MV-4-11 (cell line): ENCODE results near the gene EFHD1.
"Not testable (repeated sequence)": the region's sequence is repeated elsewhere in the genome, so short reads cannot be mapped to it uniquely, and the experiment has no call there.

Experiments
- DNase-seq: peaks from one replicate; lab custom pipeline; 2025; lab: John Stamatoyannopoulos, UW

EFHD1 gene

DNA sequence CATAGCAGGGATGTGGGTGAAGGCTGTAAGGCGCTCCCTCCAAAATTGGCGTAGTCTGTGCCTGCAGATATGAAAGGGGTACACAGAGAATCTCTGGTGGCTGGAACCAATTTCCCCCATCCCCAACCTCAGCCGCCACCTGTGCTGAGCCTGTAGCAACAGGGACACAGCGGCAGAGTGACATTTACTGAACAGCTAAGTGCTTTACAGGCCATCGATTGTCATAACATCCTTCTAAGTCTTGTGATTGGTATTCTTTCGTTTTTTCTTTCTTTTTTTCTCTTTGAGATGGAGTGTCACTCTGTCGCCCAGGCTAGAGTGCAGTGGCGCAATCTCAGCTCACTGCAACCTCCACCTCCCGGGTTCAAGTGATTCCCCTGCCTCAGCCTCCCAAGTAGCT, 12.2 kb upstream of the EFHD1 start:
- no peak for DNase-seq

DNA sequence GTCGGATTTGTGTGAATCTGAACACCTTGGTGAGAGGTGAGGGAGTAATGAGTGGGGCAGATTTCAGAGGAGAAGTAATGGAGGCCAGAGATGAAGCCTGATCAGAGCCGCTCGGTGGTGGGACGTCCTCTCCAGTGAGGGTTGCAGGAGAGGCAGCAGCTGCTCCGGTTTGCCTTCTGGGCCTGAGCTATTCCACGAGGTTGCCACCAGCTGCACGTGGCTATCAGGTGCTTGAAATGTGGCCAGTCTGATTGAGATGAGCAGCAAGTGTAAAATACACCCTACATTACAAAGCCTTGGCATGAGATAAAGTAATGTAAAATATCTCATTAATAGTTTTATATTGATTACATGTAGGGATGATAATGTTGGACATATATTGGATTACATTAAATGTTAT, 10.8 kb upstream of the EFHD1 start:
- DNase-seq, result no peak

DNA sequence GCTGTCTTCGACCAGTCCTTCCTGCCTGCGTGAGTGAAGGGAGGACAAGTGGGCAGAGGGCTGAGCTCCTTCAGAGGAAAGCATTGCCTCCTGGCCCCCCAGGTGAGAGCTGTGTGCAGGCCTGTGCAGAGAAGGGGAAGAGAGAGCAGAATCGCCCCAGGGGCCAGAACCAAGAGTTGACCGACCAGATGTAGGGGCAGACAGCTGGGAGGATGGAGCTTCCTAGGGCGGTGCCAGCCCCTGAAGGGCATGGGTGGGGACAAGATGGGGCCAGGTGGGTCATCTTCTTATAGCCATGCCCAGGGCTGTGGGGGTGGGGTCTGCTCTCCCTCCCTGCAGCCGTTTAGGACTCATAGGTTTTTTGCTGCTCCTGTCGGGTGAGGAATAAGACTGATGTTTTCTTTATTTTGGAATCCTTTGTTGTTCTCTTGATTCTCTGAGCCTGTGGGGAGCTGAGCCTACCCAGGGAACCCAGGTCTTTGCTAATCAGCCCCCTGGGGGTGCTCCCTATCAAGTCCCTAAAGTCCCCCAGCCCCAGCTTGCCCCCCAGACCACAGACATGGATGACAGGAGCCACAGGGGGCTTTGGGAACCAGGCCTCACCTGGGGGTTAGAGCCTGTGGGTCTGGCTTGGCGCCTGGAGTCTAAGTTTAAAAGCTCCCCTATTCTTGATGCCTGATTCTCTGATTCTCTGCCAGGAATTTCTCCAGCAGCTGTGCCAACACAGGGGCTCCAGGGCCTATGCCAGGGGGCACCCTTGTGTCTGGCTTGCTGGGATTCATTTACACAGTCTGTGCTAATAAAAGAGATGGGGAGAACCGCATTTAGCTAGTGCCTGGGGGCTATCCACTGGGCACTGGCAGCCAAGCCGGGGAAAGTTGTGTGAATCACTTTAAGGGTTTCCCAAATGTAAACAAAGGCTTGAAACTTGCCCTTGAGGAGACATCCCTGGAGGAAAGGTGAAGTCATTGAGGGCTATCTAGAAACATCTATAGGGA, 9.3 kb upstream of the EFHD1 start:
- no peak for DNase-seq

DNA sequence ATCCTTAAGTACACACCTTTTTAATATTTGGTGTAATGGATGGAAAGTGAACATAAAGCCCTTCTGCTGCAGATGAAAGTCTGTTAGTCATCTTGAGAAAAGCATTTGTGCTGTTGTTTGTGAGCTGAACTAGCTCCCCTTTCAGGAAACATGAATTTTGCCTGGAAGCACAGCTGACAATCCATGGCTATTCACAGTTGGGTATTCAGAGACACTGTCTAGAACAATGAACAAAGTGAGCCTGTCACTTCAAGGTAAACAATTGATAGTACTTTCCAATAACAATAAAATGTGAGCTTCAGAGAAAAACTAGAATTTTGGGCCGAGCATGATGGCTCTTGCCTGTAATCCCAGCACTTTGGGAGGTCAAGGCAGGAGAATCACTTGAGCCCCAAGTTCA, 6.8 kb upstream of the EFHD1 start:
- no peak for DNase-seq

DNA sequence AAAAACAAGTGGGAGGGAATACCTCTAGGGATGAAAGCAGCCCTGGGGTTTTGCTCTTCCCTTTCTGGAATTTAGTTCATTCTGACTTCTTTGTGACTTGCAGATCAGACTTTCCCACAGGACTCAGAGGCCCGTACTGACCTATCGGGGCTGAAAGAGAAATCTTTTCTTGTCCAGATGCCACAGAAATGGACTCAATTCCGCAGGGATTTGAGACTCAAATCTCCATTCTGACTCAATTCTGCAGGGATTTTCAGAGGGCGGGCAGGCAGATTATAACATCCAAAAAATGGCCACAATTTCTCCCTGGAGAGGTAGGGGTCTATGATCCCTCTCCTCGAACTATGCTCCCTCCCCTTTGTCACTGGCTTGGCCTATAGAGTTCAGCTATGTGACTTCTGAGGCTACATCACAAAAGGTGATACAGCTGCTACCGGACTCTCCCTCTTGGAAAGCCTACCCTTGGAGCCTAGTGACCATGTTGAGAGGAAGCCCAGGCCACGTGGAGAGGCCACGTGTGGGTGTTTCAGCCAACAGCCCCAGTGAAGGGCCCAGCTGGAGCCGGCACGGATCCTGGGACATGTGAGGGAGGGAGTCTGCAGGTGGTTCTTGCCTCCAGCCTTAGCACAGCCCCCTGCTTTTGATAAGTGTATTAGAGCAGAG, 4.8 kb upstream of the EFHD1 start:
- DNase-seq, result no peak

DNA sequence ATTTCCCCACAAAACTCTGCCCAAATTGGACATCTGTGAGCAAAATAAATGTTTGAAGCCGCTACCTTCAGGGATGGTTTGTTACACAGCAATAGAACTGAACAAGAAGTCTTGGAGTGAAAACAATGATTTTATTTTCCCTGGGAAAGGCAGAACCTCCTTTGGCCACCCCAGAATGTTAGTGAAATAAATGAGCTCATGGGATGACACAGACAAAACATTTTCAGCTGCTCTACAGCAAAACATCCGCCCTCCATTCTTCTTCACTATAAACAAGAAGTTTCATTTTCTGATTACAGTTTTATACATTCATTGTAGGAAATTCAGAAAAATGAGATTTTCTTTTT, 4.3 kb upstream of the EFHD1 start:
- no peak for DNase-seq

DNA sequence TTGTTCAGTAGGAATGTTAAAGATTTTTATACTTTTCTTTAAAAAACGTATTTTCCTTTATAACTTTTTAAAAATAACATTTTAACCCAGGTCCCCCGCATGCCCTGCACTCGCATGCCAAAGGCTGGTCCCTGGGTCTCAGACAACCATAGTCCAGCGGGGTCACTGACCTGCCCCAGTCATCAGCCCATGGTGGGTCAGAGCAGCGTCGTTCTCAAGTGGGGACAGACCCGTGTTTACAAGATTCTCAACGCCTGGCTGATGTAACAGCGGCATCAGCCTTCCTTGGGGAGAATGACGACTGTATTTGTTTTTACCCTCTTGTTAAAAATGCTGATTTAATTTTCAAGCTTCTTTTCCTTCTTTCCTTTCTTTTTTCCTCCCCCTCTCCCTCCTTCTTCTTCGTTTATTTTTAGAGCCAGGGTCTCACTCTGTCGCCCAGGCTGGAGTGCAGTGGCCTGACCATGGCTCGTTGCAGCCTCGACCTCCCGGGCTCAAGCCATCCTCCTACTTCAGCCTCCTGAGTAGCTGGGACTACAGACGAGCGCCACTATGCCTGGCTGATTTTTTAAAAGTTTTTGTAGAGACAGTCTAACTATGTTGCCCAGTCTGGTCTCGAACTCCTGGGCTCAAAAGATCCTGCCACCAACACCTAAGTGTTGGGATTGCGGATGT, 1.0 kb upstream of the EFHD1 start:
- no peak for DNase-seq

DNA sequence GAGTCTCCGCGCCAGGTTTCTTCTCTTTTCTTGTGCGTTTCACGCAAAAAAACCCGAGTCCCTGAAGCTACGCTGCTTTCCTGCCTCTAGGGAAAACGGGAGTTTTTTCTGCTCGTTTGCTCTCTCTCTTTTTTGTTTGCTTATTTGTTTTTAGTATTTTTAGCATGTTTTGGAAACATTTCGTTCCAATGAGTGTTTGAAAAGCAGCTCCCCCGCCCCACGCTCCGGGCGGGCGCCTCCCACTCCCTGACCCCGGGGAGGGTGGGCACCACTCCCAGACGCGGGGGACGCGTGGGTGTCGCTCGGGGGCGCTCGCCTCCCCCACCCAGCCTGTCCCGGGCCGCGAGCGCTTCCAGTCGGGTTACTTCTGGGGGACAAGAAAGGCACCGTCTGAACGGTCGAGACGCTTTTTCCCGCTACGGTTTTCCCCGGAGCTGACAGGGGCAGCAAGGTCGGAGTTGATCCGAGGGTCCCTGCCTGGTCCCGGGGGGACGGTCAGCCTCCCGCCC, 446 bp upstream of the EFHD1 start:
- DNase-seq, result no peak

DNA sequence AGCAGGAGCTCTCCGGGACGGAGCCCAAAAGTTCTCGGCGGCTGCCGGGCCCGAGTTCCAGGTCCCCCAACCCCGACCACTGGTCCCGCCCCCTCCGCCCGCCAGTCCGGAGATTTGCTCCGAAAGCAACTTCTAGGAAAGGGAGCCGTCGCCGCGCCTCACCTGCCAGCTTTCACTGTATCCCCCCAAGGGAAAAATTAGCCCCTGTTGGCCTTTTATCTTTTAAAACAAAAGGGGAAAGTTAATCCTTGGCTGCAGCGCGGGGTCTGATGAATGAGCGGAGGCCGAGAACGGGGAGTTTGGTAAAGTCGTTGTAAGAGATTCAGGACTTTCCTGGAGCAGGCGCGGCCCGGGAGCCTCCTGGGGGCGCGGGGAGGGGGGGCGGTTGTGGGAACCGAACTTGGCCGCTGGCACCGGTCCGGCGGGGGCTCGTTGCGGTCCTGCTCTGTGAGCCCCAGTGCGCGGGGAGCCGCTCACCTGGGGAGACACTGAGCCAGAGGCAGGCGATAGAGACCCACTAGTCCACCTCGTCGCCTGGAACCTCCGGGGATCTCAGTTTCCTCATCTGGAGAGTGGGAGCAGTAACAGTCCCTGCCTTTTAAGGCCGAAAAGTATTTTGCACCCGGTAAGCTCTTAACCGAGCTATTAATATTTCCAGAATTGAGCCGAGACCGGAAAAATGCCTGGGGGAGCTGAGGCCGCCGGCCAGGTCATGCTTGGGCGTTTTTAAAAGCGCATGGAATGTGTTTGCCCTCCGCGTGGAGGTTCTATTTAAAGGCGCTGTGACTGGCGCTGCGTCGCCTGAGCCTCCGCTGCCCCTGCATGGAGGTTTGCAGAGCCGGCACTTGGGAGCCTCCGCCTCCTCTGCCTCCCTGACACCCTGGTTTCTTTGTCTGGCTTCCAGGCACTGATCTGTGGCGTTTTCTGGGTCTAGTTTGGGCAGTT, 1.1 kb downstream of the EFHD1 start:
- no peak for DNase-seq

DNA sequence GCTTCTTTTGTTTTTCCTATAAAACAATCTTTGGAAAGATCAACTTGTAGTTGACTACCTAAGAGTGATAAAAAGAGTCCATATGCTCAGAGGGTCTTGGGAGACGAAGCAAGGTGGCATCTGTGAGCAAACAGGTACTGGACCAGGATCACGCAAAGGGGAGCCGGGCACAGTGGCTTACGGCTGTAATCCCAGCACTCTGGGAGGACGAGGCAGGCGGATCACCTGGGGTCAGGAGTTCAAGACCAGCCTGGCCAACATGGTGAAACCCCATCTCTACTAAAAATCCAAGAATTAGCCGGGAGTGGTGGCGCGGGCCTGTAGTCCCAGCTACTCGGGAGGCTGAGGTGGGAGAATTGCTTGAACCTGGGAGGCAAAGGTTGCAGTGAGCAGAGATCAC, 2.0 kb downstream of the EFHD1 start:
- not testable (repeated sequence) for DNase-seq

DNA sequence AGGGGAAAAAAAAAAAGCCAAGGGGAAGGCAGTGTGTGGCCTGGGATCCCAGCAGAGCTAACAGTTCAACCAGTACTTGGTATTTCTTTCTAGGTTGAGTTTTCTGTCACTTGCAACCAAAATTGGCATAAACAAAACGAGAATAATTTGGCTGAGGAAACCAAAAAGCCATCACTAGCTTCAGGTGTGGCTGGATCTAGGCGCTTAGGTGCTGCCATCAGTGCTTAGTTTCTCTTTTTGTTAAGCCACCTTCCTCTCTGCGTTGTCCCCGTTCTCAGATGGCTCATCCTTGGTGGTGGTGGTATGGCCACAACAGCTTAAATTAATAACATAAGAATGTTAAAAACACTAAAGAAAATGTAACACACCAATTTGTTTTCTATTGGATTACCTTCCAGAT, 2.4 kb downstream of the EFHD1 start:
- no peak for DNase-seq

DNA sequence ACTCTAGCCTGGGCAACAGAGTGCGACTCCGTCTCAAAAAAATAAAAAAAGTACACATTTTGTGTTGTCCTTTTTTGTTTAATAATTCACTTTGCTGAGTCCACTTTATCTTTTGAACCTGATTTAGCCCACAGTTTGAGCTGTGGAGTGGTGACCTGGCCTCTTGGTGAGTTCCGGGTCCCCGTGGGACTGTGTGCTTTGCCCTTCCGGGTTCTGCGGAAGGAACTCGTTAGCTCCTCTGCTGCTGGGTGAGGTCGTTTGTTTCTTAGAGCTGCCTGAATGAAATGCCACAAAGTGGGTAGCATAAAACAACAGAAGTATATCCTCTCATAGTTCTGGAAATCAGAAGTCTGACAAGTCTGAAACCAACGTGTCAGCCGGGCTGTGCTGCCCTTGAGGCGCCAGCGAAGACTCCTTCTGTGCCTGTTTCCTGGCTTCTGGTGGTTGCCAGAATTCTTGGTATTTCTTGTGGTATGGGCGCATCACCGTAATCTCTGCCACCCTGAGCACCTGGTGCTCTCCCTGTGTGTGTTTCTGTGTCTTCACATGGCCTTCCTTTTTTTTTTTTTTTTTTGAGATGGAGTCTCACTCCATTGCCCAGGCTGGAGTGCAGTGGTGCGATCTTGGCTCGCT, 3.5 kb downstream of the EFHD1 start:
- no peak for DNase-seq

DNA sequence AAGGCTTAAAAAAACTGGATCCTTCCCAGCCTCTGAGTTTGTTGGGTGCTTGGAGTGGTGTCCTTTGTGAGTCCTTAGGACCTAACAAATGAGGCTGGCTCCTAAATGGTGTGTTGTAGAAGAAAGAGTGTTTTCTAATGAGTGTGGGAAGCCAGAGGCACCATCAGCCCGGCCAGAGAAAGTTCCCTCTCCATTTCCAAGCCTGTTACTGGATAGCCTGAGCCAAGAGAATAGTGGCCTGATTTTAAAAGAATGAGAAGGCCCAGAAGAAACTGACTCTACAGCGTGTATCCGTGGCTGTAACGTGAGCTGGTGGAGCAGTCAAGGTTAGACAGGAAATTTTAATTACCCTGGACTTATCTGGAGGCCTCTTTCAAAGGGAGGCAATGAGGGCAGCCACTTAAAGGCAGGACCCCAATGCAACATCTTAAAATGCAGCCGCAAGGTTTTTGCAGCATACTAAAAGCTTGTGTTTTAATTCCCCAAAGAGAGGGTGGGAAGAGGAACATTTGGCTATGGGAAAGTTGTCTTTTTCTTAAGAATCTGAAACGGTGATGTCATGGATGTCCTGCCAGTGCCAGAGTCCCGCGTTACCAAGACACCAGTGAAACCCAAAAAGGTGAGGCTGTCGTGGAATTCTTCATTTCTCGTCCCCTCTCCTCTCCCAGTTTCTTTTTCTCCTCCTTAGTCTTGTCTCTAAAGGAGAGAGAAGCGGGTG, 4.6 kb downstream of the EFHD1 start:
- DNase-seq, result no peak

DNA sequence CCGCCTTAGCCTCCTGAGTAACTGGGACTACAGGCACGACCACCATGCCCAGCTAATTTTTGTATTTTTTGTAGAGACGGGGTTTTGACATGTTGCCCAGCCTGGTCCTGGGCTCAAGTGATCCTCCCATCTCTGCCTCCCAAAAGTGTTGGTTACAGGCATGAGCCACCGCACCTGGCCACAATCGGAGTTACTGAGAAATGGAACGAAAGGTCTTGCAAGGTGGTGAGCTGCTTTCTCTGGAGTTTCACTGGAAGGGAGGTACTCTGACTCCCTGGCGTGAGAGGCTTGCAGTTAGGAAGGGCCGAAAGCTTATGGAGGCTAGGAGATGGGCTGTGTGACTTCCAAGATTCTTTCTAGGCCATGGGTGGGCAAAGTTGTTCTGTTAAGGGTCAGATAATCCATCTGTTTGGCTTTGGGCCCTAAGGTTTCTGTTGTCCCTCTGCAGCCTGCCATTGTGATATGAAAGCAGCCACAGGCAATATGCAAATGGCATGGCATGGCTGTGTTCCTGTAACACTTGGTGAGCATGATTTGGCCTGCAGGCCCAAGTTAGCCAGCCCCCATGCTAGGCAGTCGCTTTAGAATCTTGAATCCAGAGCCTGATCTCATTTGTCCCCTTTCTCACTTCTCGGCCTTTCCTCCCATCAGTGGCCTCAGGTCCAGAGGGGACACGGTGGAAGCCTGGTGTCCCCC, 7.9 kb downstream of the EFHD1 start:
- DNase-seq, result no peak

DNA sequence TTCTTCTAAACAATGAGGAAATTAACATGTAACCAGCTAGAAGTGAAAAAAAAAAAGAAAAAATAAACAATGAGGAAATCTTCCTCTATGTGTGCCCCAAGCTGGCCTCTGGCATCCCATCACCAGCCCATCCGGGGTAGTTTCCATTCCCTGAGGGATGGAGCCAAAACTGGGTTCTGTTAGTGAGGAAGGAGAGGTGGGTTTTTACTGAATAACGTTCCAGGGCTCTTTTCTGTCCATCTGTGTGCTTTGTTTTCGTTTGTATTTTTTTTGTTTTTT, 9.7 kb downstream of the EFHD1 start:
- no peak for DNase-seq

DNA sequence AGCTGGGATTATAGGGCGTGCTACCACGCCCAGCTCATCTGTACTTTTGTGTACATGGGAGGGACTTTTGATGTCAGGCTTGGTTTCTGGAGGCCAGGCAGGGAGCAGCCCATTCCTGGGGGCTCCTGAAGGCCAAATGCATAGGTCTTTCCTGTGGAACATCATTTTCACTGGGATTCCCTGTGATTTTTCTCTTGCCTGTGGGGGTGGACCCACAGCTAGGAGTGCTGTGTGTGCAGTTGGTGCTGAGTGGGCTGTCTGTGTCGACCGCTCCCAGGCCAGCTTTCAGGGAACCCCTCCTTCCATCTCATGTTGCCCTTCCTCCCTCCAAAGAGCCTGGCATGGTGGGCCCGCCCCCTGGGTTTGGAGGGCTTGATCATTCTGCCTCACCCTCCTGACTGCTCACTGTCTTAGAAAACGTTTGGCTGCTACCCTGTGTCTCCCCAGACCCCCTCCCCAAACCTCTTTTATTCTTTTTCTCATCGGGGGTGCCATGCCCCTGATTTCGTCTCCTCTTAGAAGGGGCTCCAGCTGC, 10.5 kb downstream of the EFHD1 start:
- DNase-seq, result no peak

DNA sequence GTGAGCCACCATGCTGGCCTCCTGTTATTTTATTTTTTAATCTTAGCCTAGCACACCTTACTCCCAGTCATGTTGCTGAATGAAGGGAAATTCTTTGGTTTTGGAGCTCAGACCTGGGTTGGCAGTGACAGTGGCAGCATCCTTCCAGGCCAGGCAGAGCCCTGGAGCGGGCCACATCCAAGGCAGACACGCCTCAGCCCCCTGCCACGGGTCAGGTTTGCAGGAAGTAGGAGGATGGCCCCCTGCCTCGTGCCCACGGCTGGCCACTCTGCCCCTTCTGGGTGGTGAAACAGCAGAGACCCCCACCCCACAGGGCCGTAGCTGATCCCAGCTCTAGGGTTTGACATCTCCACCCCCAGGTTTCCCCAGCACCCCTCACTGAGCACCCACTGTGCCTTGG, 11.7 kb downstream of the EFHD1 start:
- DNase-seq, result no peak

DNA sequence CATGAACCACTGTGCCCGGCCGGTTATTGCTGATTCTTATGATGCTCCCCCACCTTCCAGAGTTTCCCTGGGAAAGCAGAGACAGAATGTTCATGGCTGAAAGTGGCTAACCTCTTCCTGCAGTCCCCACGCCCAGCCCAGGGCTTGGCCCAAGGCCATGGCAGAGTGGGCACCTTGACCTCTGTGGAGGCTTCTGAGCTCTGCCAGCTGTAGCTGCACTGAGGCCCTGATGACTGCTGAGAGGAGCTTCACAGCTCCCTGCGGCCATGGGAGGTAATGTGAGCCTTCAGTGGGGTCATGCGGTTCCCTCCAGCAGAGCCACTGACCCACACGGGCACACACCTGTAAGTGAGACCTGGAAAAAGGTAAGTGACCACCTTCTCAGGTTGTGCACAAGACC, 13.3 kb downstream of the EFHD1 start:
- no peak for DNase-seq

DNA sequence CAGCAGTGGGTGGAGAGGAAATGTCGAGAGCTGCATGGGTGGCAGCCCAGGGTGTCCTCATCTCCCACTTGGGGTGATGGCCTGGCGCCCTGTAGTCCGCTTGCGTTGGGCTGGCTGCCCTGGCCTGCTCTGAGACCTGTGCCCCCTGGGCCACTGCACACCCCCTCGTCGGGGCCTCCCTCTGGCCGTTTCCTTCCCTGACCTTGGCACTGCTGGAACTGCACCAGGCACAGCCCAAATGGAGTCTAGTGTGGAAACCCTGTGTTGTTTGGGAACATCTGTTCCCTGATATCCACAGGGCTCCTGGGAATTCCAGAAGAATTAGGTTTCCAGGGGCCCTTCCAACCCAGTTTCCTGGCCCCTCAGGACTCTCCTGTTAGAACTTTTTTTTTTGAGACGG, 13.9 kb downstream of the EFHD1 start:
- no peak for DNase-seq

DNA sequence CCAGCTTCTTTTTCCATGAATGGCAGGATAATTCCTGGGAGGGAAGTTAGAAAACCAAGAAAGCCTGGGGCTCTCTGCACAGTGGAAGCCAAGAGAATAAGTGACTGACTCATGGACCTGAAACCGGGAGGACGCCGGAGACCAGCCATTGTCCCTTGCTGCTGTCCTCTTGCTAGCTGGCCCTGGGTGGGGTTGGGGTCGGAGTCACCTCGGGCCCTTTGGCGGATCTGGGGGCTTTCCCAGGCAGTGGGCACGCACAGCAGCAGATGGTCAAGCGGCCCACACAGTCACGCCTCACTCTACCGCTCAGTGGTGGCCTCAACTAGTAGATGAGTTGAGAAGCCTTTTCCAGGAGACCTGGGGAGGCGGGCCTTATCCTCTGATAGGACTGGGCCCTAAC, 15.6 kb downstream of the EFHD1 start:
- DNase-seq, result no peak
